Hepatocyte (in vitro differentiated cells): ENCODE measurements around the gene BRSK1.

Source experiments
- EZH2phosphoT487 ChIP-seq: fragments of 200-600 bp; sonication (generic); IDR thresholded peaks from one replicate; pipeline ENCODE4 v1.6.1; 2018; ENCODE audit warnings: antibody characterized with exemption, mild to moderate bottlenecking, low read depth, moderate library complexity; ENCODE audit not compliant: unreplicated experiment, severe bottlenecking
- TF ChIP-seq, protein P1 (sequence below): fragments of 200-600 bp; sonication (generic); IDR thresholded peaks from 2 replicates; pipeline ENCODE4 v1.5.1; 2016; ENCODE audit warnings: antibody characterized with exemption, mild to moderate bottlenecking; ENCODE audit not compliant: poor library complexity

DNA sequence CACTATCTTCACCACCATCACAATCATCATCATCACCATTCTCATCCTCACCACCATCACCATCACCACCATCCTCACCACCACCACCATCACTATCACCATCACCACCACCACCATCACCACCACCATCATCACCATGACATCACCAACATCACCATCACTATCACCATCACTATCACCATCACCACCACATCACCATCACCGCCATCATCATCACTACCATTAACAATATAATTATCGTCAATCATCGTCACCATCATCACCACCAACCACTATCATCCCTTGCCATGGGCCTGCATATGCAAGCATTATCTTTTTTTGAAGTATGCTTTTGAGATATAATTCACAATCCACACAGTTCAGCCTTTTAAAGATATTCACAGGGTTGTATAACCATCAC is 17.4 kb upstream of the BRSK1 start:
- TF ChIP-seq, protein P1, sequence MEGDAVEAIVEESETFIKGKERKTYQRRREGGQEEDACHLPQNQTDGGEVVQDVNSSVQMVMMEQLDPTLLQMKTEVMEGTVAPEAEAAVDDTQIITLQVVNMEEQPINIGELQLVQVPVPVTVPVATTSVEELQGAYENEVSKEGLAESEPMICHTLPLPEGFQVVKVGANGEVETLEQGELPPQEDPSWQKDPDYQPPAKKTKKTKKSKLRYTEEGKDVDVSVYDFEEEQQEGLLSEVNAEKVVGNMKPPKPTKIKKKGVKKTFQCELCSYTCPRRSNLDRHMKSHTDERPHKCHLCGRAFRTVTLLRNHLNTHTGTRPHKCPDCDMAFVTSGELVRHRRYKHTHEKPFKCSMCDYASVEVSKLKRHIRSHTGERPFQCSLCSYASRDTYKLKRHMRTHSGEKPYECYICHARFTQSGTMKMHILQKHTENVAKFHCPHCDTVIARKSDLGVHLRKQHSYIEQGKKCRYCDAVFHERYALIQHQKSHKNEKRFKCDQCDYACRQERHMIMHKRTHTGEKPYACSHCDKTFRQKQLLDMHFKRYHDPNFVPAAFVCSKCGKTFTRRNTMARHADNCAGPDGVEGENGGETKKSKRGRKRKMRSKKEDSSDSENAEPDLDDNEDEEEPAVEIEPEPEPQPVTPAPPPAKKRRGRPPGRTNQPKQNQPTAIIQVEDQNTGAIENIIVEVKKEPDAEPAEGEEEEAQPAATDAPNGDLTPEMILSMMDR = no peak
- no peak for TF ChIP-seq EZH2phosphoT487
